K562 (cell line): ENCODE data around the gene NCKIPSD. TPM values are rescaled to one million over a fixed set of nuclear protein-coding genes. Genes with fewer than 3 reads are reported as not detected.

Experiments used
- RBM15 ChIP-seq: fragments of 200-400 bp; formaldehyde crosslinking; IDR thresholded peaks from 2 replicates; pipeline ENCODE4 v1.6.1; 2018; ENCODE audit warnings: mild to moderate bottlenecking, low read length, moderate library complexity; ENCODE audit not compliant: insufficient read depth
- ZBTB33 ChIP-seq: sonication (generic); formaldehyde crosslinking; IDR thresholded peaks from 2 replicates; pipeline ENCODE4 v1.8.1; 2023; ENCODE audit warnings: mild to moderate bottlenecking, missing genetic modification reagents
- polyA plus RNA-seq, 8 experiments: library from polyadenylated mRNA; depleted of rRNA in 4 of 8; stranded (reverse) in 5 of 8; unstranded in 3 of 8; fragments of >200 nt; fragmentation: Nextera tagmentation in 2 of 8; fragmentation: Illumina TruSeq in 1 of 8; extraction: Ambion mirVana in 2 of 8; extraction: Trizol in 1 of 8; gene quantifications; 2 replicates each; pipeline versions ENCODE4 v1.2.1 to v1.2.3, GENCODE V29; 2011 to 2014; ENCODE audit warnings: inconsistent platforms in 1 of 8, missing spikeins in 1 of 8
- total RNA-seq, 7 experiments: library from RNA; depleted of rRNA in 6 of 7; stranded (reverse); fragments of >200 nt in 6 of 7; fragmentation: Illumina TruSeq in 2 of 7; extraction: Trizol in 2 of 7; gene quantifications; 2 replicates each; pipeline versions ENCODE4 v1.2.1 to v1.2.3, GENCODE V29; 2011 to 2021; ENCODE audit warnings: low replicate concordance in 1 of 7
- TF ChIP-seq, protein P1 (sequence below): fragments of 450-650 bp; IDR thresholded peaks from 2 replicates; pipeline ENCODE4 v1.6.1; 2018; ENCODE audit not compliant: partially characterized antibody

Gene NCKIPSD
- total and polyA plus RNA-seq, 9 of the 15 experiments (the other 6 are each of a cell fraction or from before 2014, with no cell fraction given), result 0.49 to 24.4 (median 12.3) TPM

- peak; percentile 96 for TF ChIP-seq ZBTB33 (CRISPR knock-in tag)
- no peak for TF ChIP-seq RBM15
- TF ChIP-seq, protein P1, sequence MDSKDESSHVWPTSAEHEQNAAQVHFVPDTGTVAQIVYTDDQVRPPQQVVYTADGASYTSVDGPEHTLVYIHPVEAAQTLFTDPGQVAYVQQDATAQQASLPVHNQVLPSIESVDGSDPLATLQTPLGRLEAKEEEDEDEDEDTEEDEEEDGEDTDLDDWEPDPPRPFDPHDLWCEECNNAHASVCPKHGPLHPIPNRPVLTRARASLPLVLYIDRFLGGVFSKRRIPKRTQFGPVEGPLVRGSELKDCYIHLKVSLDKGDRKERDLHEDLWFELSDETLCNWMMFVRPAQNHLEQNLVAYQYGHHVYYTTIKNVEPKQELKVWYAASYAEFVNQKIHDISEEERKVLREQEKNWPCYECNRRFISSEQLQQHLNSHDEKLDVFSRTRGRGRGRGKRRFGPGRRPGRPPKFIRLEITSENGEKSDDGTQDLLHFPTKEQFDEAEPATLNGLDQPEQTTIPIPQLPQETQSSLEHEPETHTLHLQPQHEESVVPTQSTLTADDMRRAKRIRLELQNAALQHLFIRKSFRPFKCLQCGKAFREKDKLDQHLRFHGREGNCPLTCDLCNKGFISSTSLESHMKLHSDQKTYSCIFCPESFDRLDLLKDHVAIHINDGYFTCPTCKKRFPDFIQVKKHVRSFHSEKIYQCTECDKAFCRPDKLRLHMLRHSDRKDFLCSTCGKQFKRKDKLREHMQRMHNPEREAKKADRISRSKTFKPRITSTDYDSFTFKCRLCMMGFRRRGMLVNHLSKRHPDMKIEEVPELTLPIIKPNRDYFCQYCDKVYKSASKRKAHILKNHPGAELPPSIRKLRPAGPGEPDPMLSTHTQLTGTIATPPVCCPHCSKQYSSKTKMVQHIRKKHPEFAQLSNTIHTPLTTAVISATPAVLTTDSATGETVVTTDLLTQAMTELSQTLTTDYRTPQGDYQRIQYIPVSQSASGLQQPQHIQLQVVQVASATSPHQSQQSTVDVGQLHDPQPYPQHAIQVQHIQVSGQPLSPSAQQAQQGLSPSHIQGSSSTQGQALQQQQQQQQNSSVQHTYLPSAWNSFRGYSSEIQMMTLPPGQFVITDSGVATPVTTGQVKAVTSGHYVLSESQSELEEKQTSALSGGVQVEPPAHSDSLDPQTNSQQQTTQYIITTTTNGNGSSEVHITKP, result peak; percentile 62
Observed at GRCh38 chr3:48661501-48662144, 24.1 kb downstream of the NCKIPSD start (continued).
